Activated naive CD4-positive, alpha-beta T cell treated with Interleukin-2 at 50 U/mL for 16 hours (primary cell): ENCODE data around the gene PDIA6.

ENCODE experiments used
- DNase-seq: peaks from one replicate; pipeline ENCODE4 v3.0.0-alpha.2; 2020

The PDIA6 gene

GRCh38 chr2:10812362-10813162 is at the start of gene PDIA6:
TSS of gene PDIA6 (minus strand) at chr2:10812785. CDS start at chr2:10812696, 89 bp downstream.
- peak; percentile 96 for DNase-seq

DNA sequence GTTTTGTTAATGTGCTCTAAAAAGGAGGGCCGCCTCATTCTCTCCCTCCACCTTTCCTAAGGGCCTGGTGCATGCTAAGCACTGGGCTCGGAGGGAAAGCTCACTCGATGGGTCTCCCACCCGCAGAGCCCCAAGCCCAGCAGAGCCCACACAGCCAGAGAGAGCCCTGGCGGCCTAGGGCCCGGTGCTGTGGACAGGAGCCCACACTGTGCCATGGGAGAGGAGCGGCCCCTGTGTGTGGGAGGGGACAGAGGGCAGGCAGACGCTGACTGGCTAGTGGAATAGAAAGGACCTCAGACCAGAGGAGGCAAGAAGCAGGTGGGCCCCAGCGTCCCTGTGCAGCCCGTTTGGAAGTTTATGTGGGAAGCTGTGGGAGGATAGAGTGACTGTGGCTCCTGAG is 49.7 kb upstream of the PDIA6 start:
- DNase-seq, result no peak

- DNase-seq, result no peak
Observed at GRCh38 chr2:10861765-10862164, 49.2 kb upstream of the PDIA6 start.

DNA sequence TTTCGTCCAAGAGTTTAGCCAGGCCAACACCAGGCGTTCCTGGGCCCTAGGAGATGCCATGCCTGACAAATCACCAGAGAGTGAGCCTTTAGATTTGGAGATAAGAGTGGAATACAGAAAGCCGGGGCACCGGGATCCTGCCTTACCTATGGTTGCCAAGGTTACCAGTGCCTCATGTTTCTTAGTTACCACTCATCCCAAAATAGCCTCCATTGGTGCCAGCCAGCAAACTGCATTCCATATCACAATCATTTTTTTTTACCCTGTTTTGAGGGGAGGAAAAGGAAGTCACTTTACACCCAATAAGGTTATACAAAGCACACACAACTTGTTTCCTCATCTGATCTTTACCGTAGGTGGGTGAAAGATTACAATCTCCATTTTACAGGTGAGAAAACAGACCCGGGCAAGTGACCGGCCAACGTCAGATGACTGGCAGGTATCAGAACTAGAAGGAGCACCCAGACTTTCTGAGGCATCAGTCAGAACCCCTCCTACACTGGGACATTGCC is 48.3 kb upstream of the PDIA6 start:
- no peak for DNase-seq

- DNase-seq, result no peak
Observed at GRCh38 chr2:10860081-10860813, 47.7 kb upstream of the PDIA6 start.

DNA sequence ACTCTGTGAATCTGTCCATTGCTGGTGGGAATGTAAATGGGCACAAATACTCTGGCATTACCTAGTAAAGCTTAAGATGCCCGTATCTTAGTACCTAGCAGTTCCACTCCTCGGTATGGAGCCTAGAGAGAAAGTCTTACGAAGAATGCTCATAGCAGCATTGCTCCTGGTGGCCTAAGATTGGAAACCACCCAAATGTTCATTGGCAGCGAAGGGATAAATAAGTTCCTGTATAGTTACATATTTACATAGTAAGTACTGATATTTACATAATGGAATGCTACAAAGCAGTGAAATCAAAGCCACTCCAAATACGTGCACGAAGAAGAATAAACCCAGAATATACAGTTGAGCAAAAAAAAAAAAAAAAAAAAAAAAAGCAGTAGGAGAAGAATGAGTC is 46.7 kb upstream of the PDIA6 start:
- DNase-seq, result no peak

DNA sequence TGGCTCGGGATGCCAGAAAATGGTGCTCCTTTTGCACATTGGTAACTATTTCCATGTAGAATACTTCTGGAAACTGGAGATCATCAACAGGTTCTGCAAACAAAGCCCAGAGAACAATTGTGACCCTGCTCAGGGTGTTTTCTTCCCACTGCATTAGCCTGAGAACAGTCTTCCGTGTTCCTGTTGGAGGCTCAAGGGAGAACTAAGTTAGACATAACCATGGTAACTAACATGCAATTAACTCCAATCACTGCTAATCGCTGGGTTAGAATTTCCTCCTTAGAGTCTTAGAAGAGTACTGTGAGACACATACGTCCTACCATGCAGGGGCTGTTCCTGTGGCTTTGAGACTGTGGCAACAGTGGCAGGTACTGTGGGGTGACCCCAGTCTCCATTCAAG is 36.0 kb upstream of the PDIA6 start:
- no peak for DNase-seq

DNA sequence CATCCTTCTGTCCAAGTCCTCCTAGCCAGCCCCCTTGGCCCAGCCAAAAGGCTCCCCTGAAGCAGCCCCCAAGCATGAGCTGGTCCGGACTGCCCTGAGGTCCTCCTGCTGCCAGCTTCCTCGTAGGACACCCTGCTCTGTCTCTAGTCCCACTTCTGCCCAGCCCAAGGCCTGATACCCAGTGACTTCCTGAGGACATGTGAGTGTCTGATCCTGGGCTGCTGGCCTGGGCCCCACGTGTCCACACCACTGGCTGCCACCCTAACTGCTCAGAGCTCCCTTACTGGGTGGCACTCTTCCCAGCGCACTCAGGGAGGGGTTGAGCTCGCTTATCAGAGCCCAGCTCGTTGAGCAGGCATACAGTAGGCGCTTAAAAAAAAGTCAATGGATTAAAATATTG is 34.4 kb upstream of the PDIA6 start:
- DNase-seq, result no peak

GRCh38 chr2:10846110-10846861 is 33.7 kb upstream of the PDIA6 start:
- no peak for DNase-seq

- no peak for DNase-seq
Observed at GRCh38 chr2:10845640-10846039, 33.1 kb upstream of the PDIA6 start.

DNA sequence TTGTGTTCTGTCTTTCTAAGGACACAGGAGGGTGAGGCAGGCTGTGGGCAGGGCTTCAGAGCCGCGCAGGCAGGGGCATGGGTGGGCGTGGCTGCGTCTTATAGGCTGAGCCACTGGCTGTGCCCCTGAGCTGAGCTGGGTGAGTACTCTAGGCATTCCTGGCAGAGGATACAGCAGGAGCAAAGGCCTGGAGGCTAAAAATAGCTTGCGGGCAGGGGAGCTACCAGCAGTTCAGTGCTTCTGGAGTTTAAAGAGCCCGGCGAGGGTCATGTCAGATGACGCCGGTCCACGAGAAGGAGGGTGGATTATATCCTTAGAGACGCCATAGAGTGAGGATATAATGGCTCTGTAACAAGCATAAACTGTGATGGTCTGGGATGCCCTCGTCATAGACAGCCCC is 31.5 kb upstream of the PDIA6 start:
- DNase-seq, result no peak

DNA sequence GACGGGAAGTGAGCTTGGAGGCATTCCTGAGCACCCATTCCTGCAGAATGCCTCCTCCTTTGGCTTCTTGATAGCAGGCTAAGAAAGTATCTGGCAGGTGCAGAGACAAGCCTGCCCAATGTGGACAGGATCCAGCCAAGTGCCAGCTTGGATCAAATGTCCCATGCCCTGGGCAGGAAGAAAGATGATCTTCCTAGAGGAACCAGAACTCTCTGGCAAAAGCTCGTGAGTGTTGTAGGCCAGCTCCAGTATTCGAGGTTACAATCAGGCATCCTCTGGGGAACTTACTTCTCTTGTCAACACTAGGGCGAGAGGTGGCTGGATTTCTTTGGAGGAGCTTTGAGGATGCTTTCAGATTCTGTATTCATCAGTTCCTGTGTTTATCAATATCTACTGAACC is 29.9 kb upstream of the PDIA6 start:
- DNase-seq, result no peak

- no peak for DNase-seq
Observed at GRCh38 chr2:10841547-10842219, 29.1 kb upstream of the PDIA6 start.

- DNase-seq, result no peak
Observed at GRCh38 chr2:10839813-10840212, 27.2 kb upstream of the PDIA6 start.

GRCh38 chr2:10838734-10839133 is 26.1 kb upstream of the PDIA6 start:
- DNase-seq, result no peak

DNA sequence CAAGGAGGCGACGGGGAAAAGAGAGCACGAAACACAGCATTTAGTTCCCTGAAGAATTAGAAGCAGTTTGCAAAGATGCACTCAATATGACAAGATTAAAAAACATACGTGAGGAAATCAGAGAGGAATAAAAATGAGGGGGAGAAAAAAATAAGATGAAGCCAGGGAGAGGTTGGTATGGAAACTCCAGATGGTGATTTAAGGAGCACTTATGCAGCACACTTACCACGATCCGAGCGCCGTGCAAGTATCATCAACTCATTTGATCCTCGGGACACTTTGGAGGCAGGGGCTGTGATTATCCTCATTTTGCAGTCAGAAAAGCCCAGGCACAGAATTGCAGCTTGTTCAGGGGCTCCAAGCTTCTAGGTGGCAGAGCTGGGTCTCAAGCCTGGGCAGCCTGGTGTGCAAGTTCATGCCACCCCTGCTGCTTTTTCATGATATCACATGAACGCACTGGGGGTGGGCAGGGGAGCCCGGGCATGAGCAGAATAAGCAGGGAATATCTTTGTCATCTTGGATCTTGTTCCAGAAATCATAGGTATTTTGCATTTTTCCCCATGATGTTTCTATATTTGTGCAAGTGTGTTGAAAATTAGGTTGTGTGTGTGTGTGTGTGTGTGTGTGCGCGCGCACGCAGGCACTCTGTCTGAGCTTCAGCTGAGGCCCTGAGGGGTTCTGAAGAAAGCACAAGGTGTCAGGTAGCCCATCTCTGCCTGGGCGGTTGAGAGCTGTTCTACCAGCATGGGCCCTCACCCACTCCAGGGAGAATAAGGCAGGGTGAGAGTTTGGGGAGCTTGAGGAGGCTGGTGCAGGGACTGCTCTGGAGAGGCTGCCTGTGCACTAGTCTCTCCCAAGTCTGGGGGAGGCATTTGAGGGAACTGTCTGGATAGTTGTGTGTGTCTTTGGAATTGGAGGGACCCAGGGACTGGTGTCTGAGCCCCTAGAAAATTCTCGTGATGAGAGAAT is 25.0 kb upstream of the PDIA6 start:
- DNase-seq, result no peak

DNA sequence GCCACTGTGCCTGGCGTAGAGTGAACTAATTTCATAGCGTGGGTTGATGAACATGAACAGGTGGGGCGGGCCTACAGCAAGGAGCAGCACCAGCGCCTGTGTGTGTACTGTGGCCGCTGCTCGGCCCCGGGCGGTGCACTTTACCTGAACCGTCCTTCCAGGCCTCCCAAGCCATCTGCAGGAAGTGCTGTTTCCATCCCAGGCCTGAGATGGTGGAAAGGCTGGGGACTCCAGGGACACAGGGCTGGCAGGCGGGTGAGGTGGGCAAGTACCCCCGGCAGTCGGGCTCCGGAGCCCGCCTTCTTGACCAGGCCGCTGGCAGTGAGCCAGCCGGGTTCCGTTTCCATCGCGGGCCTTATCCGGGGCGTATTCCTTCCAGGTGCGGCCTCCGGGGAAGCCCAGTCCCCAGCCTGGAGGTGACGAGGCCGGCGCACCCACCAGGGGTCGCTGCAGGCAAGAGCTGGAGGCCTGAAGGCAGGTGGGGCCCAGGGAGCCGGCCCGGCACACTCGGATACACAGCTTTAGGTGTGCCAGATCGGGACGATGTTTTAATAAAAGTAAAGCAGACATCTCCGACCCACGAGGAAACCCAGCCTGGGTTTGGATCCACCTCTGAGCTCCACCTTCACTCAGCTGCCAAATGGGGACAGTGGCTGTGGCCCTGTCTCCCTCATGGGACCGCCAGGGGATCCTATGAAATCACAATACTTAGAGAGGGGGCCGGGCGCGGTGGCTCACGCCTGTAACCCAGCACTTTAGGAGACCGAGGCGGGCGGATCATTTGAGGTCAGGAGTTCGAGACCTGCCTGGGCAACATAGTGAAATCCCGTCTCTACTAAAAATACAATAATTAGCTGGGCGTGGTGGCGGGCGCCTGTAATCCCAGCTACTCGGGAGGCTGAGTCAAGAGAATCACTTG is 22.7 kb upstream of the PDIA6 start:
- DNase-seq, result peak; percentile 81

- DNase-seq, result no peak
Observed at GRCh38 chr2:10834068-10834655, 21.6 kb upstream of the PDIA6 start.

GRCh38 chr2:10833021-10833420 is 20.4 kb upstream of the PDIA6 start:
- no peak for DNase-seq
